Mesothelial cell of epicardium (in vitro differentiated cells): ENCODE measurements around the gene CACNA1C. TPM values are rescaled to one million over a fixed set of nuclear protein-coding genes. Genes with fewer than 3 reads are reported as not detected.

Experiments
- DNase-seq, 2 experiments: peaks; one replicate each; pipeline ENCODE4 v3.0.0; 2021; ENCODE audit warnings: low spot score in 2 of 2; ENCODE audit not compliant: unreplicated experiment in 2 of 2
- H3K27ac Mint-ChIP-seq: 2 replicates; pipeline ENCODE4 v1.8.0; 2021; ENCODE audit warnings: mixed read lengths
- H3K27me3 Mint-ChIP-seq: 2 replicates; pipeline ENCODE4 v1.8.0; 2021; ENCODE audit warnings: low read depth, mixed read lengths
- H3K36me3 Mint-ChIP-seq: 2 replicates; pipeline ENCODE4 v1.8.0; 2021; ENCODE audit warnings: mixed read lengths
- H3K4me1 Mint-ChIP-seq: 2 replicates; pipeline ENCODE4 v1.8.0; 2021; ENCODE audit warnings: mixed read lengths
- H3K4me3 Mint-ChIP-seq: 2 replicates; pipeline ENCODE4 v1.8.0; 2021; ENCODE audit warnings: mild to moderate bottlenecking, moderate library complexity, mixed read lengths
- H3K9me3 Mint-ChIP-seq: 2 replicates; pipeline ENCODE4 v1.8.0; 2021; ENCODE audit warnings: mixed read lengths
- CTCF ChIP-seq: fragments of 200-600 bp; sonication (generic); IDR thresholded peaks from one replicate; pipeline ENCODE4 v1.5.0; 2021; ENCODE audit warnings: antibody characterized with exemption; ENCODE audit not compliant: unreplicated experiment
- total RNA-seq: library from RNA; stranded (reverse); gene quantifications from 3 replicates; pipeline ENCODE4 v1.2.1, GENCODE V29; 2021

Gene CACNA1C
- total RNA-seq, 1 donor from 2014 or later: 33.6 TPM

GRCh38 chr12:2541631-2542204 is 488.9 kb downstream of the CACNA1C start:
- peaks cover 16% of the 10 kb centered on the region for H3K4me1 Mint-ChIP-seq
- no peaks in the 10 kb centered on the region for H3K36me3 Mint-ChIP-seq
- no peak for TF ChIP-seq CTCF
- H3K27ac Mint-ChIP-seq: no peak overlapping the region
- no peak overlapping the region for H3K4me3 Mint-ChIP-seq
- no peak for DNase-seq
- H3K27me3 Mint-ChIP-seq: peaks cover 2% of the 10 kb centered on the region
- no peaks in the 10 kb centered on the region for H3K9me3 Mint-ChIP-seq

GRCh38 chr12:2543801-2544200 is 491.0 kb downstream of the CACNA1C start:
- no peak overlapping the region for H3K4me3 Mint-ChIP-seq
- DNase-seq: no peak
- TF ChIP-seq CTCF: no peak
- H3K27ac Mint-ChIP-seq: no peak overlapping the region
- peaks cover 19% of the 10 kb centered on the region for H3K4me1 Mint-ChIP-seq
- peaks cover 2% of the 10 kb centered on the region for H3K27me3 Mint-ChIP-seq
- H3K9me3 Mint-ChIP-seq: no peaks in the 10 kb centered on the region
- H3K36me3 Mint-ChIP-seq: no peaks in the 10 kb centered on the region

DNA sequence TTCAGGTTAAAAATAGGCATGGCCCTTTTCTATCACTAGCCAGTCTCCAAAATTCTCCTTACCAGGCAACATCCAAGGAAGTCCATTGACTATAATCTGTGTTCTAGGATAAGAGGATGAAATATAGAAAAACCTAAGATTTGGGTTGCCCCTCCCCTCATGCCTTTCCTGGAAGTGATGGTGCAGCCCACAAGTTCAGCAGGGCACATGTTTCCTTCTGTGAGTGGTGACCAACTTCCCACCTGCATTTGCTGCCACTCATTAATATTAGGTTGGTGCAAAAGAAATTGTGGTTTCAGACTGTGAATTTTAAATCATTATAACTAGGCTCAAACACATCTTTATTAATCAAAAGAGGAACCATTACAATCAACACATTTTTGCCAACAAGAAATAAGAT is 491.4 kb downstream of the CACNA1C start:
- H3K27ac Mint-ChIP-seq: no peak overlapping the region

DNA sequence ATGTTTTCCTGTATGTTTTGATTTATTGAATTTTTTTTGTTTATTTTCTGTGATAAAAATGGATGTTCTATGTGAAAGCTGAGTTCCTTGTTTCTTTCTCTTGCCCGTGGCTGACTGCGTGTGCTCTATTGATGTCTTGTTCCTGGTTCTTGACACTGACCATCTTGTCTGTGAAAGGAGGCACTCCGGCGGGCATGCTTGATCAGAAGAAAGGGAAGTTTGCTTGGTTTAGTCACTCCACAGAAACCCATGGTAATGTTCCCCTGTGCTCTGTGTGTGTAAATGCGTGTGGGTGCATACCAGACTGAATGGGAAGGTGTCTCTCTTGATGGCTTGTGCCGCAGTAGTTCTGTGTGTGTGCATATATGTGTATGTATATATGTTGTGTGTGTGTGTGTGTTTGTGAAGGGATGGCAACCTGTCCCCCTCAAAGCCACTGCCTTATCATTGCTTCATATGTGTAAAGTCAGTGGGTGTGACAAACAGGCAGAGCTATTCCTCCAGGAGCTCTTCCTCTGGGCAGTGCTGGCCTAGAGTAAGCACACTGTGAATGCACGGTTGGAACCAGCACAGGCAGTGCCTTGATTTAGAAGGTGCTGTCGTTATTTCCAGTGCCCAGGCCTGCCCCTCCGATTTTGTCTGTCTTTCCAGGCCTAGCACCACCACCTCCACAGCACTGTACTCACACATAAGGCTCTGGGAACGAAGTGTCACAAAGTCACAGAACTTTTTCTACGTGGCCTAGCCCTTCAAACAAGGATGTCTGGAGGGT is 494.7 kb downstream of the CACNA1C start:
- no peaks in the 10 kb centered on the region for H3K36me3 Mint-ChIP-seq
- no peaks in the 10 kb centered on the region for H3K9me3 Mint-ChIP-seq
- H3K4me3 Mint-ChIP-seq: no peak overlapping the region
- TF ChIP-seq CTCF: no peak
- H3K27ac Mint-ChIP-seq: no peak overlapping the region
- peaks cover 2% of the 10 kb centered on the region for H3K27me3 Mint-ChIP-seq
- H3K4me1 Mint-ChIP-seq: peaks cover 5% of the 10 kb centered on the region
- no peak for DNase-seq

More for the DNA sequence above, 491.4 kb downstream of the CACNA1C start:
- Mint-ChIP-seq H3K36me3 (no peaks in the 10 kb centered on the region), H3K27me3 (peaks cover 2% of the 10 kb centered on the region), H3K4me1 (peaks cover 21% of the 10 kb centered on the region), H3K9me3 (no peaks in the 10 kb centered on the region), H3K4me3 (no peak overlapping the region)
- DNase-seq: no peak
- TF ChIP-seq CTCF: no peak

- Mint-ChIP-seq H3K4me3 (no peak overlapping the region), H3K27ac (no peak overlapping the region), H3K27me3 (no peaks in the 10 kb centered on the region), H3K9me3 (no peaks in the 10 kb centered on the region), H3K36me3 (no peaks in the 10 kb centered on the region), H3K4me1 (peaks cover 5% of the 10 kb centered on the region)
- TF ChIP-seq CTCF: no peak
- DNase-seq: no peak
These were observed 495.3 kb downstream of the CACNA1C start for GRCh38 chr12:2548081-2548480.
